HepG2 (cell line): ENCODE data around the gene DCAKD.

Source experiments
- ARNTL ChIP-seq: sonication (generic); formaldehyde crosslinking; IDR thresholded peaks from 2 replicates; pipeline ENCODE4 v1.4.0; 2020; ENCODE audit warnings: mild to moderate bottlenecking, missing genetic modification reagents
- CHD2 ChIP-seq: IDR thresholded peaks from 2 replicates; pipeline ENCODE4 v1.6.1; 2011; ENCODE audit warnings: low read depth, low read length, improper control_type of control experiment
- HDAC2 ChIP-seq: sonication (generic); formaldehyde crosslinking; IDR thresholded peaks from 2 replicates; pipeline ENCODE4 v1.4.0; 2020; ENCODE audit warnings: missing genetic modification reagents
- HOXA5 ChIP-seq: sonication (generic); formaldehyde crosslinking; IDR thresholded peaks from 2 replicates; pipeline ENCODE4 v1.4.0; 2020; ENCODE audit warnings: missing genetic modification reagents
- KDM1A ChIP-seq: IDR thresholded peaks from 2 replicates; pipeline ENCODE4 v1.6.1; 2016; ENCODE audit warnings: missing compliant biosample characterization
- POLR2AphosphoS2 ChIP-seq: IDR thresholded peaks from 2 replicates; pipeline ENCODE4 v1.6.1; 2011; ENCODE audit warnings: low read depth, low read length, improper control_type of control experiment
- POLR2G ChIP-seq: fragments of 200-400 bp; formaldehyde crosslinking; IDR thresholded peaks from 2 replicates; pipeline ENCODE4 v1.6.1; 2018; ENCODE audit warnings: mild to moderate bottlenecking, low read depth, low read length, moderate library complexity
- THAP7 ChIP-seq: sonication (generic); formaldehyde crosslinking; IDR thresholded peaks from 2 replicates; pipeline ENCODE4 v1.8.1; 2023; ENCODE audit warnings: mild to moderate bottlenecking, missing genetic modification reagents
- ZFP36 ChIP-seq: fragments of 150-350 bp; IDR thresholded peaks from 2 replicates; pipeline ENCODE4 v1.6.1; 2018; ENCODE audit warnings: borderline replicate concordance, low read length, low read depth; ENCODE audit not compliant: partially characterized antibody

- no peak for TF ChIP-seq THAP7
- no peak; the same call in 1 of the 2 replicates for TF ChIP-seq ARNTL
- TF ChIP-seq POLR2G, result no peak
- TF ChIP-seq HOXA5 (CRISPR knock-in tag), result no peak; the same call in 1 of the 2 replicates
- no peak for TF ChIP-seq HDAC2 (CRISPR knock-in tag)
- TF ChIP-seq CHD2, result no peak
- no peak for TF ChIP-seq POLR2AphosphoS2
- no peak for TF ChIP-seq ZFP36
- TF ChIP-seq KDM1A (CRISPR knock-in tag), result no peak
These were observed 9.0 kb upstream of the DCAKD start for GRCh38 chr17:45060382-45060796.
